ENCODE data around the gene SBF1. TPM values are rescaled to one million over a fixed set of nuclear protein-coding genes. Genes with fewer than 3 reads are reported as not detected.

SBF1 gene
- total RNA-seq, 1 donor from 2014 or later: 115 TPM

DNA sequence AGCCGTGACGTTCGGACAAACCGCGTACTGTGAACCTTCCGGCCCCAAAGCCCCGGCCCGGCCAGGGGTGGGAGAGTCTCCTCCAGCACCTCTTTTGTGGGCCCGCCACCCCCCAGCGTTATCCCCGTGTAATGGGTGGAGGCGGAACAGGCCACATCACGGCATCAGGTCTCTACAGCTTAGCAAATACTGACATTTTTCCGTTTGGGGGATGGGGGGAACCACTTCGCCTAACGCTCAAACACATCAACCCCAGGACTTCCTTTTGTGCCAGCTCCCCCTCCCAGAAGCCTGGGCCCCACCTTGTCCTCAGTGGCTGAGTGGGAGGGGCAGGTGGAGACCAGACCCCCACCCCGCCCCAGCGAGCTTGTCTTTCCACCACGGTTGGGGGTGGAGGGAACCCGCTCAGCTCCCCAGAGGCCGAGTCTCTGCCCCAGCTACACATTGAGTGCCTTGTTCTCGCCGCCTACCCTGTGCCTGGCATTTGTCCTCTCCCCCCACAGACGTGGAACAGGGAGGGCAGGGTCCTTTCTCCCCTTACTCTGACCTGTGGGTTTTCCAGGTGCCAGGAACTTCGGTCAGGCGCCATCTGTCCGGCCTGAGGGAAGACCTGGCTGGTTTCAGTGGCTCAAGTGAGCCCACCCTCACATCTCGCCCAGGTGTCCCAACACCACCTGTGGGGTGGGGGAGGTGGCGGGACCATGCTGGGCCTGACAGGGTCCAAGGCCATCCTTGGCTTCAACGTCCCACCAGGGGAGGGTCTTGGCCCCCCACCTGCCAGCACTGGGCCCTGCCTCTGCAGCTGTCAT lies 29.6 kb downstream of the SBF1 start:
- H3K36me3 Mint-ChIP-seq (ENCODE audit: low read depth): peaks cover 35% of the 10 kb centered on the region
- peaks cover 4% of the 10 kb centered on the region for H3K4me1 Mint-ChIP-seq
- no peak overlapping the region for H3K4me3 Mint-ChIP-seq
- intact Hi-C loops (cut with micrococcal nuclease): no loop called here
- DNase-seq: no peak
- H3K9me3 Mint-ChIP-seq: no peaks in the 10 kb centered on the region
- H3K27ac Mint-ChIP-seq: peak overlapping the region; percentile 20
- H3K27me3 Mint-ChIP-seq: no peaks in the 10 kb centered on the region

DNA sequence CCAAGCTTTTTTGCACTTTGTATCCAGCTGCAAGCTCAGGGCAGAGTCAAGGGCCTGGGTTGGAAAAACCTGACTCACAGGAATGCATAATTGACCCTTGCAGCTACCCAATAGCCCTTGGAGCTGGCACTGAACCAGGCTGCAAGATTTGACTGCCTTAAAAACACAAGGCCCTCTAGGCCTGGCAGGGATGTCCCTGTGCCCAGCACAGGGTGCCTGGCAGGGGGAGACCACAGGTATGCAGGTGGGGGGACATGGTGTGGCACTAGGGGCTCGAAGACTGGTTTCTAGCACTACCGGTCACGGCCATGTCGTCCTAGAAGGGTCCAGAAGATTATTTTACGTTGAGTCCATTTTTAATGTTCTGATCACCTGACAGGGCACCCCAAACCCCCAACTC lies 30.2 kb downstream of the SBF1 start:
- peaks cover 2% of the 10 kb centered on the region for H3K4me1 Mint-ChIP-seq
- H3K36me3 Mint-ChIP-seq (ENCODE audit: low read depth): peaks cover 33% of the 10 kb centered on the region
- DNase-seq: no peak
- intact Hi-C loops (cut with micrococcal nuclease): no loop called here
- H3K4me3 Mint-ChIP-seq: no peak overlapping the region
- no peaks in the 10 kb centered on the region for H3K9me3 Mint-ChIP-seq
- no peaks in the 10 kb centered on the region for H3K27me3 Mint-ChIP-seq
- no peak overlapping the region for H3K27ac Mint-ChIP-seq

GRCh38 chr22:50443801-50444625 lies 30.8 kb downstream of the SBF1 start:
- H3K9me3 Mint-ChIP-seq: no peaks in the 10 kb centered on the region
- H3K27me3 Mint-ChIP-seq: no peaks in the 10 kb centered on the region
- peaks cover 30% of the 10 kb centered on the region for H3K36me3 Mint-ChIP-seq (ENCODE audit: low read depth)
- DNase-seq: no peak
- no peak overlapping the region for H3K27ac Mint-ChIP-seq
- H3K4me1 Mint-ChIP-seq: no peaks in the 10 kb centered on the region
- intact Hi-C loops (cut with micrococcal nuclease): no loop called here
- no peak overlapping the region for H3K4me3 Mint-ChIP-seq

DNA sequence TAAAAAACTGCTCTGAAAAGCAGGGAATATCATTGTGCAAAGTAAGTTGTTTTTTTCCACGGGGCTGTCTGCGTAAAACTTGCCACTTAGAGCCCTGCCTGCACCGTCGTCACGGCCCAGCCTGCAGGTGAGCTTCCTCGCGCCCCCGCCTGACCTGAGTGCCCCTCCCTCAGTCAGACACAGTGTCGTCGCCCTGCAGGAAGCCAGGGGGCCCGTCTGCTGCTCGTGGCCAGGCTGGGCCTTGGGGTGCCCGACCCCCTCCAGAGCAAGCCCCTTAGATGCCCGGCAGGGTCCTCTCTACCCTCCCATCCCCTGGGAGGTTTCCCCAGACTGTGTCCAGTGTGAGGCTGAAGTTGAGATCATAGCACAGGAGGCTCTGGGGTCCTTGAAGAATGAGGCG lies 31.6 kb downstream of the SBF1 start:
- Mint-ChIP-seq H3K4me1 (no peaks in the 10 kb centered on the region), H3K27ac (peak overlapping the region; percentile 60), H3K4me3 (no peak overlapping the region), H3K36me3 (ENCODE audit: low read depth) (peaks cover 26% of the 10 kb centered on the region), H3K27me3 (no peaks in the 10 kb centered on the region), H3K9me3 (no peaks in the 10 kb centered on the region)
- intact Hi-C loops (cut with micrococcal nuclease): no loop called here
- no peak for DNase-seq

DNA sequence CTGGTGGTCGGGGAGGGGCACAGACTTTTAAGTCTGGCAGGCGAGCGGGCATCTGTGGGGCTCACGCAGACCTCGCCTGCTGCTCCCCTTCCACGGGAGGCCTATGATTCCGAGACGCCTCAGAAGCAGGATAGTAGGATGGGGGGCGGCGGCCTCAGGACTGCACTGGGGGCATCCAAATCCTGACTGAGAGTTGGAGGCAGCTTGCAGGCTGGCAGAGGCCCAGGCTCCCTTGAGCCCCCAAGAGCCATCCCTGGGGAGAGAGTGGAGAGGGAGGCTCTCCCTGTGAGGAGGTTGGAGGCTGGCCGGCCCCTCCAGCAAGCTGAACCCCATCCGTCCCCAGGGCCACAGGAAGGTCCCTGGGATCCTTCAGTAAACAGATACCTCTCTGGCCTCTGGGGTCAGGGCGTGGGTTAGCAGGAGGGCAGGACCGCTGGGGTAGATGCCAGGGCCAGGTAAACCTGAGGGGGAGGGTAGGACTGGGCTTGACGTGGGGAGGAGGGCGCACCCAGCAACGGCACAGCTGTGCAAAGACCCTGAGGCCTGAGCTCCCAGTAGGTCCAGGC lies 33.3 kb downstream of the SBF1 start:
- Mint-ChIP-seq H3K27me3 (no peaks in the 10 kb centered on the region), H3K9me3 (no peaks in the 10 kb centered on the region), H3K36me3 (ENCODE audit: low read depth) (peaks cover 25% of the 10 kb centered on the region), H3K4me3 (no peak overlapping the region), H3K27ac (no peak overlapping the region), H3K4me1 (no peaks in the 10 kb centered on the region)
- intact Hi-C loops (cut with micrococcal nuclease): no loop called here
- no peak for DNase-seq

DNA sequence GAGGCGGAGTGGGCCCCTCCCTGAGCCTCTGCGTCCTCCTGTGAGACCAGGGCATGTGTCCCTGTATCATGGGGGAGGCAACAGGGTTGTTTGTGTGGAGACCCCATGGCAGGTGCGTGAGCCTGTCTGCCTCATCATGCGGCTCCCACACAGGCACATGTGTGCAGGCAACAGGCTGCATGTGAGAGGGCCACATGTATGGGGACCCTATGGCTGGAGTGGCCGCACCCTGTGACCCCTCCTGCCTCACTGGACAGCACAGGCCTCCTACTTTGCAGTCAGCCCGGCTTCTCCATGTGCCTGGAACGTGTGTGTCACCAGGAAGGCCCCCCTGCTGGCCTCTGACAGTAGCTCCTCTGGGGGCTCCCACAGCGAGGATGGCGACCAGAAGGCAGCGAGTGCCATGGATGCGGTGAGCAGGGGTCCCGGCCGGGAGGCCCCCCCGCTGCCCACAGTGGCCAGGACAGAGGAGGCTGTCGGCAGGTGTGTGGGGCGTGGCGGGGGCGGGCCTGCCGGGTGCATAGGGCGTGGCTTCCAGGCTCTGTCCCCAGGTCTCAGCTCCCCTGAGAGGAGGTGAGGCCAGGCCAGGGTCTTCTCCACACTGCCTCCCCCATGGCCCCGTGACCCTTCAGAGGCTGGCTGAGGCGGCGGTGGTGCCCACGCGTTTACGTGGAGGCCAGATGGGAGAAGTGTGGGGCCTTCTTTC lies 34.1 kb downstream of the SBF1 start:
- H3K9me3 Mint-ChIP-seq: no peaks in the 10 kb centered on the region
- peaks cover 21% of the 10 kb centered on the region for H3K36me3 Mint-ChIP-seq (ENCODE audit: low read depth)
- H3K27me3 Mint-ChIP-seq: no peaks in the 10 kb centered on the region
- DNase-seq: no peak
- no peaks in the 10 kb centered on the region for H3K4me1 Mint-ChIP-seq
- no peak overlapping the region for H3K27ac Mint-ChIP-seq
- intact Hi-C loops (cut with micrococcal nuclease): no loop called here
- H3K4me3 Mint-ChIP-seq: no peak overlapping the region

DNA sequence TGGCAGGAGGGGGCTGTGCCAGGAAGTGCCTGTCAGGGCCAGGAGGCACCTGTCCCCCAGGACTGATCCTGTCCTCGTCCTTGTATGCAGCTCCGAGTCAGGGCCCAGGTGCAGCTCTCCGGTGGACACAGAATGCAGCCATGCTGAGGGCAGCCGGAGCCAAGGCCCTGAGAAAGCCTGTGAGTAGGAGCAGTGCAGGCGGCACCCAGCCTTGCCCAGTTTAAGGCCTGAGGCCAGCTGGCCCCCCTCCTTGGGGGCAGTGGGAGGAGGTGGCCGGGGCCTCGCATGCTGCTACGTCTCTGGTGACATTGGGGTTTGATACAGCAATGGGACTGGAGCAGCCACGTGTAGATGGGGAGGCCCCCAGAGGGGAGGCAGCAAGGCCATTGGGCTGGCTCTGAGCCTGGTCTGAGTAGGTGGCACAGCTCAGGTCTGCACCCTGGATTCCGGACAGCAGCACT lies 34.9 kb downstream of the SBF1 start:
- no peaks in the 10 kb centered on the region for H3K9me3 Mint-ChIP-seq

GRCh38 chr22:50439314-50439870 lies 35.4 kb downstream of the SBF1 start:
- DNase-seq: no peak
- Mint-ChIP-seq H3K27me3 (no peaks in the 10 kb centered on the region), H3K36me3 (ENCODE audit: low read depth) (peaks cover 18% of the 10 kb centered on the region), H3K27ac (no peak overlapping the region), H3K9me3 (no peaks in the 10 kb centered on the region), H3K4me3 (no peak overlapping the region), H3K4me1 (no peaks in the 10 kb centered on the region)
- intact Hi-C loops (cut with micrococcal nuclease): no loop called here

More for the DNA sequence above, 34.9 kb downstream of the SBF1 start:
- intact Hi-C loops (cut with micrococcal nuclease): no loop called here
- Mint-ChIP-seq H3K27ac (no peak overlapping the region), H3K27me3 (no peaks in the 10 kb centered on the region), H3K4me3 (no peak overlapping the region), H3K36me3 (ENCODE audit: low read depth) (peaks cover 20% of the 10 kb centered on the region), H3K4me1 (no peaks in the 10 kb centered on the region)
- no peak for DNase-seq

- intact Hi-C loops (cut with micrococcal nuclease): no loop called here
- Mint-ChIP-seq H3K9me3 (no peaks in the 10 kb centered on the region), H3K36me3 (ENCODE audit: low read depth) (peaks cover 18% of the 10 kb centered on the region), H3K4me1 (no peaks in the 10 kb centered on the region), H3K4me3 (no peak overlapping the region), H3K27me3 (no peaks in the 10 kb centered on the region), H3K27ac (no peak overlapping the region)
- no peak for DNase-seq
Measured at GRCh38 chr22:50438305-50439275, 36.2 kb downstream of the SBF1 start.

DNA sequence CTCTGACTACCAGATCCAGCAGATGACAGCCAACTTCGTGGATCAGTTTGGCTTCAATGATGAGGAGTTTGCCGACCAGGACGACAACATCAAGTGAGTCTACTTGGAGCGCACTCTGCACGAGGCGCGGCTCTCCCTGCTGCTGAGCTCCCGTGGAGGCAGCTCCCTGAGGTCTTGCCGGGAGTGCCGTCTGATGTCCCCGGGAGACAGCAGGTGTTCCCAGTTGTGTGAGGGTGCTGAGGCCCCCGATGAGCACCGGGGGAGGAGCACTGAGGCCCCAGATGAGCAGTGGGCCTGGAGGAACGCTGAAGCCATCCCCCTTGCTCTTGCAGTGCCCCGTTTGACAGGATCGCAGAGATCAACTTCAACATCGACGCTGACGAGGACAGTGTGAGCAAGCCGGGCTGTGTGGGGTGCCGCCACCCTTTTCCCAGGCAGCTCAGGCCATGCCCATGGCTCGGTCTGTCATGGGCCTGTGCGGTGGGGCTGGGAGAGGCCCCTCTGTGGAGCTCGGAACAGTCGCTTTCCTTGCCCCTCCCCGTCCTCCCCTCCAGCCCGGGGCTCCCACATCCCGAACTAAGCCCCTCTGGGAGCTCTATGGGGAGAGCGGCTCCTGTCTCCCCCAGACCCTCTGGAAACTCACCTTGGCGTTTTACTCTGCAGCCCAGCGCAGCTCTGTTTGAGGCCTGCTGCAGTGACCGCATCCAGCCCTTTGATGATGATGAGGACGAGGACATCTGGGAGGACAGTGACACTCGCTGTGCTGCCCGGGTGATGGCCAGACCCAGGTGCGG lies 37.1 kb downstream of the SBF1 start:
- H3K27ac Mint-ChIP-seq: no peak overlapping the region
- no peaks in the 10 kb centered on the region for H3K4me1 Mint-ChIP-seq
- no peaks in the 10 kb centered on the region for H3K27me3 Mint-ChIP-seq
- peaks cover 13% of the 10 kb centered on the region for H3K36me3 Mint-ChIP-seq (ENCODE audit: low read depth)
- H3K9me3 Mint-ChIP-seq: no peaks in the 10 kb centered on the region
- no peak for DNase-seq
- intact Hi-C loops (cut with micrococcal nuclease): no loop called here
- no peak overlapping the region for H3K4me3 Mint-ChIP-seq

GRCh38 chr22:50436841-50437341 lies 37.9 kb downstream of the SBF1 start:
- DNase-seq: no peak
- H3K4me3 Mint-ChIP-seq: no peak overlapping the region
- H3K4me1 Mint-ChIP-seq: no peaks in the 10 kb centered on the region
- H3K27ac Mint-ChIP-seq: no peak overlapping the region
- intact Hi-C loops (cut with micrococcal nuclease): no loop called here
- peaks cover 14% of the 10 kb centered on the region for H3K36me3 Mint-ChIP-seq (ENCODE audit: low read depth)
- no peaks in the 10 kb centered on the region for H3K27me3 Mint-ChIP-seq
- H3K9me3 Mint-ChIP-seq: no peaks in the 10 kb centered on the region

Measured in activated CD4-positive, alpha-beta T cell treated with anti-CD3 and anti-CD28 coated beads, Interleukin-2, amount 10 ng/mL, durations not matched to agents 24 days and 14 days (primary cell).